B cell (primary cell): ENCODE measurements around the gene MTCL3.

Experiments
- ATAC-seq: fragments of 200-7000 bp; cut with Tn5 transposase; one replicate; pipeline ENCODE4 v1.10.0; 2021; ENCODE audit warnings: low read depth, mild to moderate bottlenecking, moderate number of reproducible peaks, moderate library complexity
- CTCF ChIA-PET: fragments of 350-600 bp; sonication (Branson Sonifier 250); formaldehyde crosslinking; loops from one replicate; lab custom pipeline; 2021; ENCODE audit warnings: antibody characterized with exemption, inconsistent platforms; lab: Charles Lee
- POLR2A ChIA-PET: fragments of 350-600 bp; sonication (Branson Sonifier 250); formaldehyde crosslinking; loops from one replicate; lab custom pipeline; 2021; ENCODE audit warnings: antibody characterized with exemption; lab: Charles Lee
- DNase-seq: peaks from one replicate; pipeline ENCODE4 v3.0.0; 2013
- H2AFZ ChIP-seq: 2 replicates; pipeline ENCODE4 v1.6.1; 2012; ENCODE audit warnings: mild to moderate bottlenecking, low read depth, low read length; ENCODE audit not compliant: insufficient read depth, poor library complexity, severe bottlenecking
- H3K27ac ChIP-seq, 2 donors: 1 replicate in 1 of 2; 2 replicates in 1 of 2; pipeline ENCODE4 v1.5.1; 2012 to 2013; ENCODE audit warnings: low read length in 2 of 2, mild to moderate bottlenecking in 2 of 2, moderate library complexity in 1 of 2
- H3K27me3 ChIP-seq, 4 experiments: fragments of 200-600 bp in 1 of 4; sonication (generic) in 1 of 4; replicated peaks in 1 of 4; 1 replicate in 2 of 4; 2 replicates in 2 of 4; pipeline versions ENCODE4 v1.6.1 to v1.7.0; 2013 to 2016; ENCODE audit warnings: low read length in 3 of 4, mild to moderate bottlenecking in 2 of 4, mixed read lengths in 1 of 4, moderate library complexity in 1 of 4; ENCODE audit not compliant: insufficient read depth in 4 of 4, control insufficient read depth in 3 of 4; ENCODE audit errors: control extremely low read depth in 1 of 4
- H3K36me3 ChIP-seq, 2 experiments: replicated peaks in 1 of 2; 1 replicate in 1 of 2; 2 replicates in 1 of 2; pipeline versions ENCODE4 v1.6.1 to v1.7.1; 2013; ENCODE audit warnings: low read length in 1 of 2; ENCODE audit not compliant: insufficient read depth in 2 of 2, control insufficient read depth in 1 of 2; ENCODE audit errors: control extremely low read depth in 1 of 2, extremely low read depth in 1 of 2
- H3K4me1 ChIP-seq, 2 donors: fragments of 200-600 bp in 1 of 2; sonication (generic) in 1 of 2; 1 replicate in 1 of 2; 2 replicates in 1 of 2; pipeline versions ENCODE4 v1.5.1 to v1.6.1; 2013 to 2017; ENCODE audit warnings: low read length in 2 of 2; ENCODE audit not compliant: control insufficient read depth in 2 of 2, insufficient read depth in 2 of 2
- H3K4me2 ChIP-seq: replicated peaks from 2 replicates; pipeline ENCODE3; 2012; ENCODE audit warnings: mild to moderate bottlenecking, low read depth, low read length; ENCODE audit not compliant: poor library complexity, severe bottlenecking
- H3K4me3 ChIP-seq, 5 experiments: fragments of 200-600 bp in 1 of 5; sonication (generic) in 1 of 5; 1 replicate in 3 of 5; 2 replicates in 2 of 5; pipeline versions ENCODE4 v1.5.1 to v1.7.0; 2011 to 2016; ENCODE audit warnings: low read length in 4 of 5, mild to moderate bottlenecking in 4 of 5, low read depth in 2 of 5, control low read depth in 1 of 5, moderate library complexity in 1 of 5; ENCODE audit not compliant: insufficient read depth in 1 of 5; ENCODE audit errors: control extremely low read depth in 1 of 5, extremely low read depth in 1 of 5
- H3K79me2 ChIP-seq: fragments of 200-600 bp; sonication (generic); one replicate; pipeline ENCODE4 v1.6.0; 2016; ENCODE audit warnings: low read length; ENCODE audit not compliant: control insufficient read depth, insufficient read depth
- H3K9ac ChIP-seq: fragments of 200-600 bp; sonication (generic); 2 replicates; pipeline ENCODE4 v1.6.1; 2017; ENCODE audit warnings: mild to moderate bottlenecking, low read length, moderate library complexity
- H3K9me3 ChIP-seq, 3 donors: one replicate each; pipeline versions ENCODE4 v1.6.1 to v1.7.1; 2013; ENCODE audit warnings: low read length in 2 of 3; ENCODE audit not compliant: control insufficient read depth in 2 of 3, insufficient read depth in 1 of 3; ENCODE audit errors: control extremely low read depth in 1 of 3
- H4K20me1 ChIP-seq: 2 replicates; pipeline ENCODE4 v1.6.0; 2012; ENCODE audit warnings: mild to moderate bottlenecking, low read length; ENCODE audit not compliant: insufficient read depth, control insufficient read depth, poor library complexity, severe bottlenecking
- H3K27ac Mint-ChIP-seq: one replicate; pipeline ENCODE4 v1.8.0; 2021; ENCODE audit warnings: mixed read lengths
- H3K27me3 Mint-ChIP-seq: one replicate; pipeline ENCODE4 v1.8.0; 2021; ENCODE audit warnings: mixed read lengths
- H3K4me1 Mint-ChIP-seq: one replicate; pipeline ENCODE4 v1.8.0; 2021; ENCODE audit warnings: mixed read lengths
- H3K4me3 Mint-ChIP-seq: one replicate; pipeline ENCODE4 v1.8.0; 2021; ENCODE audit warnings: mixed read lengths
- H3K9me3 Mint-ChIP-seq: one replicate; pipeline ENCODE4 v1.8.0; 2022; ENCODE audit warnings: mixed read lengths; ENCODE audit not compliant: insufficient read depth
- EZH2 ChIP-seq: IDR thresholded peaks from 2 replicates; pipeline ENCODE4 v1.6.1; 2012; ENCODE audit warnings: borderline replicate concordance, low read depth, mild to moderate bottlenecking, moderate library complexity, low read length; ENCODE audit not compliant: insufficient read depth, poor library complexity, severe bottlenecking
- WGBS: methylation state at CpG from one replicate; pipeline ENCODE4 v1.1.5; 2013; ENCODE audit warnings: missing lambda C conversion rate; ENCODE audit not compliant: insufficient coverage; 5-methylcytosine and 5-hydroxymethylcytosine counted together
- intact Hi-C: fragments of 100-400 bp; cut with micrococcal nuclease; formaldehyde crosslinking; loops from one replicate; pipeline ENCODE4 v1.10.0; 2022
- TF ChIP-seq, protein P1 (sequence below): fragments of 200-600 bp; IDR thresholded peaks from one replicate; pipeline ENCODE4 v1.8.0; 2022; ENCODE audit warnings: antibody characterized with exemption, mild to moderate bottlenecking

Gene MTCL3

GRCh38 chr6:127533011-127533410, 13.9 kb upstream of the MTCL3 start:
- Histone ChIP-seq H3K4me1 (no peaks in the 10 kb centered on the region), H3K9me3 (no peaks in the 10 kb centered on the region), H3K4me2 (no peak overlapping the region), H3K9ac (no peak overlapping the region), H3K27me3 (peaks cover 0 to 8% (median 0%) of the 10 kb centered on the region in 4 experiments), H2AFZ (no peak overlapping the region), H3K4me3 (no peak overlapping the region), H3K27ac (no peak overlapping the region), H4K20me1 (no peaks in the 10 kb centered on the region), H3K36me3 (no peaks in the 10 kb centered on the region), H3K79me2 (no peaks in the 10 kb centered on the region)
- ATAC-seq (no peak), DNase-seq (no peak)
- Mint-ChIP-seq H3K4me3 (no peak overlapping the region), H3K27ac (no peak overlapping the region), H3K27me3 (peaks cover 8% of the 10 kb centered on the region), H3K4me1 (no peaks in the 10 kb centered on the region), H3K9me3 (no peaks in the 10 kb centered on the region)
- ChIA-PET CTCF (no interaction called here), POLR2A (no interaction called here)
- no peak for TF ChIP-seq EZH2
- WGBS, result 89% methylated on average over 1 of the region's 1 CpG
- intact Hi-C loops, result loop anchor here (10.0 kb wide), 1 partner anchor 728 kb away; no protein-coding TSS in a partner anchor

DNA sequence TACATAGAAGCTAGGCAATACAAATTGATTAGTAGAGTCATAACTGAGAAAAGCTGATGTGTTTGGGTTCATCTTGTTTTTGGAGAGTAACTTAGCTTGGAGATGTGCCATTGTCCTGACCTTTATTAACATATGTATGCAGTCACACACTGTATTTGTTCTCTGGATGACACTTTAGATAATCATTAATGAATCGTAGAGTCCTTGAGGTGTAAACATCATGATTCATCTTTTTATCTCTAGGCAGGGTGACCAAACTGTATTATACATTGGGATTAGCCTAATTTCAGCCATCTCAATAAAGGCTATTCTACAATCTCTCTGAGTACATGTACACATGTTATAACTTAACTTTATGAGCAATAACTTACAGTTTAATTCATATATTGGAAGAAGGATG, 3.6 kb upstream of the MTCL3 start:
- H3K4me2 ChIP-seq, result no peak overlapping the region
- no peaks in the 10 kb centered on the region for H3K79me2 ChIP-seq
- Mint-ChIP-seq H3K27me3 (peaks cover 62% of the 10 kb centered on the region), H3K4me3 (no peak overlapping the region), H3K4me1 (peaks cover 4% of the 10 kb centered on the region), H3K9me3 (no peaks in the 10 kb centered on the region), H3K27ac (no peak overlapping the region)
- WGBS, result no CpG with 5 or more reads among the region's 1 CpG
- no peaks in the 10 kb centered on the region for H3K36me3 ChIP-seq
- no peak overlapping the region for H2AFZ ChIP-seq
- no peak for TF ChIP-seq EZH2
- TF ChIP-seq, protein P1, sequence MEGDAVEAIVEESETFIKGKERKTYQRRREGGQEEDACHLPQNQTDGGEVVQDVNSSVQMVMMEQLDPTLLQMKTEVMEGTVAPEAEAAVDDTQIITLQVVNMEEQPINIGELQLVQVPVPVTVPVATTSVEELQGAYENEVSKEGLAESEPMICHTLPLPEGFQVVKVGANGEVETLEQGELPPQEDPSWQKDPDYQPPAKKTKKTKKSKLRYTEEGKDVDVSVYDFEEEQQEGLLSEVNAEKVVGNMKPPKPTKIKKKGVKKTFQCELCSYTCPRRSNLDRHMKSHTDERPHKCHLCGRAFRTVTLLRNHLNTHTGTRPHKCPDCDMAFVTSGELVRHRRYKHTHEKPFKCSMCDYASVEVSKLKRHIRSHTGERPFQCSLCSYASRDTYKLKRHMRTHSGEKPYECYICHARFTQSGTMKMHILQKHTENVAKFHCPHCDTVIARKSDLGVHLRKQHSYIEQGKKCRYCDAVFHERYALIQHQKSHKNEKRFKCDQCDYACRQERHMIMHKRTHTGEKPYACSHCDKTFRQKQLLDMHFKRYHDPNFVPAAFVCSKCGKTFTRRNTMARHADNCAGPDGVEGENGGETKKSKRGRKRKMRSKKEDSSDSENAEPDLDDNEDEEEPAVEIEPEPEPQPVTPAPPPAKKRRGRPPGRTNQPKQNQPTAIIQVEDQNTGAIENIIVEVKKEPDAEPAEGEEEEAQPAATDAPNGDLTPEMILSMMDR, result no peak
- H3K27ac ChIP-seq, result no peak overlapping the region
- no peak overlapping the region for H3K4me3 ChIP-seq
- H3K4me1 ChIP-seq, result peaks cover 5 to 10% of the 10 kb centered on the region in 2 donors
- H4K20me1 ChIP-seq, result no peaks in the 10 kb centered on the region
- peaks cover 0 to 8% (median 0%) of the 10 kb centered on the region in 3 donors for H3K9me3 ChIP-seq
- POLR2A ChIA-PET, result no interaction called here
- ATAC-seq, result no peak
- H3K9ac ChIP-seq, result no peak overlapping the region
- CTCF ChIA-PET, result no interaction called here
- DNase-seq, result no peak
- intact Hi-C loops, result no loop called here
- H3K27me3 ChIP-seq, result peaks cover 0 to 64% (median 34%) of the 10 kb centered on the region in 4 experiments
